SK-N-SH (cell line): ENCODE data around the gene SORBS1.

Experiments used
- CHD2 ChIP-seq: fragments of 150-350 bp; IDR thresholded peaks from 2 replicates; pipeline ENCODE4 v1.6.1; 2018; ENCODE audit warnings: low read length; ENCODE audit not compliant: partially characterized antibody
- EP300 ChIP-seq, 2 experiments: IDR thresholded peaks; 2 replicates each; pipeline versions ENCODE4 v1.4.0 to v1.6.1; 2012; ENCODE audit warnings: borderline replicate concordance in 1 of 2, low read depth in 1 of 2, low read length in 1 of 2
- GABPA ChIP-seq: IDR thresholded peaks from 2 replicates; pipeline ENCODE4 v1.4.0; 2012; ENCODE audit warnings: low read depth, mild to moderate bottlenecking
- JUND ChIP-seq: IDR thresholded peaks from 2 replicates; pipeline ENCODE4 v1.4.0; 2012
- MEF2A ChIP-seq: IDR thresholded peaks from 2 replicates; pipeline ENCODE4 v1.4.0; 2012; ENCODE audit warnings: low read depth, borderline replicate concordance
- MXI1 ChIP-seq: IDR thresholded peaks from 2 replicates; pipeline ENCODE4 v1.6.1; 2012; ENCODE audit warnings: mild to moderate bottlenecking, low read depth, low read length, improper control_type of control experiment
- NRF1 ChIP-seq: IDR thresholded peaks from 2 replicates; pipeline ENCODE4 v1.6.1; 2012; ENCODE audit warnings: low read depth, mild to moderate bottlenecking, low read length
- TF ChIP-seq, protein P1 (sequence below): fragments of 200-600 bp; sonication (generic); IDR thresholded peaks from 2 replicates; pipeline ENCODE4 v1.6.1; 2017; ENCODE audit warnings: antibody characterized with exemption, mild to moderate bottlenecking, moderate library complexity
- TF ChIP-seq, protein P2 (sequence below): IDR thresholded peaks from 2 replicates; pipeline ENCODE4 v1.6.1; 2012; ENCODE audit warnings: mild to moderate bottlenecking, low read depth, low read length, moderate library complexity
- TF ChIP-seq, protein P3 (sequence below): fragments of 150-350 bp; IDR thresholded peaks from 2 replicates; pipeline ENCODE4 v1.6.1; 2017; ENCODE audit warnings: antibody characterized with exemption, low read length, low read depth, borderline replicate concordance

DNA sequence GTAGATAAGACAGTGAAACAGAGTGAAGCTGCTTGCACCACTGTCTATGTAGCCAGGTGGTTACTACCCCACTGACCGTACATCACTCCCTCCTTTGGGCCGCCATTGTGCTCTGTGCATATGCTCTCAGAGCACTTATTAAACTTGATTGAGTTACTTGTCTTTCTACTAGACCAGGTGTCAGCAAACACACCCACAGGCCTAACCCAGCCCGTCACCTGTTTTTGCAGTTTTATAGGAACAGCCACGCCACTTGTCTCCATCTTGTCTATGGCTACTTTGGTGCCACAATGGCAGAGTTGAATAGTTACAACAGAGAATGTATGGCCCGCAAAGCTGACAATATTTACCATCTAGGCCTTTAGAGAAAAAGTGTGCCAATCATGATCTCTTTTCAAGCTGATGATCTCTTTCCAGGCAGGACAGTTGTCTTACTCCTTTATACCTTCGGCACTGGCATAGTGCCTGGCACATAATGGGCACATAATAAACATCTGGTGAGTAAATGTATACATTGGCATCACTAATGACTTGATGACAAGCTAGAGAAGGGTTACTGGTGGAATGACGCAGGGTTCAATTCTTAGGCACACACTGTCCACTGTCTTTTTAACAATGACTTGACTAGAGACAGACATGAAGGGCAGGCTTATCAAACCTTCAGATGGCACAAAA is 36.7 kb downstream of the SORBS1 start:
- TF ChIP-seq, protein P1, sequence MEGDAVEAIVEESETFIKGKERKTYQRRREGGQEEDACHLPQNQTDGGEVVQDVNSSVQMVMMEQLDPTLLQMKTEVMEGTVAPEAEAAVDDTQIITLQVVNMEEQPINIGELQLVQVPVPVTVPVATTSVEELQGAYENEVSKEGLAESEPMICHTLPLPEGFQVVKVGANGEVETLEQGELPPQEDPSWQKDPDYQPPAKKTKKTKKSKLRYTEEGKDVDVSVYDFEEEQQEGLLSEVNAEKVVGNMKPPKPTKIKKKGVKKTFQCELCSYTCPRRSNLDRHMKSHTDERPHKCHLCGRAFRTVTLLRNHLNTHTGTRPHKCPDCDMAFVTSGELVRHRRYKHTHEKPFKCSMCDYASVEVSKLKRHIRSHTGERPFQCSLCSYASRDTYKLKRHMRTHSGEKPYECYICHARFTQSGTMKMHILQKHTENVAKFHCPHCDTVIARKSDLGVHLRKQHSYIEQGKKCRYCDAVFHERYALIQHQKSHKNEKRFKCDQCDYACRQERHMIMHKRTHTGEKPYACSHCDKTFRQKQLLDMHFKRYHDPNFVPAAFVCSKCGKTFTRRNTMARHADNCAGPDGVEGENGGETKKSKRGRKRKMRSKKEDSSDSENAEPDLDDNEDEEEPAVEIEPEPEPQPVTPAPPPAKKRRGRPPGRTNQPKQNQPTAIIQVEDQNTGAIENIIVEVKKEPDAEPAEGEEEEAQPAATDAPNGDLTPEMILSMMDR = no peak
- no peak for TF ChIP-seq JUND
- TF ChIP-seq MXI1 = no peak
- no peak for TF ChIP-seq NRF1
- TF ChIP-seq CHD2 = no peak
- TF ChIP-seq, protein P2, sequence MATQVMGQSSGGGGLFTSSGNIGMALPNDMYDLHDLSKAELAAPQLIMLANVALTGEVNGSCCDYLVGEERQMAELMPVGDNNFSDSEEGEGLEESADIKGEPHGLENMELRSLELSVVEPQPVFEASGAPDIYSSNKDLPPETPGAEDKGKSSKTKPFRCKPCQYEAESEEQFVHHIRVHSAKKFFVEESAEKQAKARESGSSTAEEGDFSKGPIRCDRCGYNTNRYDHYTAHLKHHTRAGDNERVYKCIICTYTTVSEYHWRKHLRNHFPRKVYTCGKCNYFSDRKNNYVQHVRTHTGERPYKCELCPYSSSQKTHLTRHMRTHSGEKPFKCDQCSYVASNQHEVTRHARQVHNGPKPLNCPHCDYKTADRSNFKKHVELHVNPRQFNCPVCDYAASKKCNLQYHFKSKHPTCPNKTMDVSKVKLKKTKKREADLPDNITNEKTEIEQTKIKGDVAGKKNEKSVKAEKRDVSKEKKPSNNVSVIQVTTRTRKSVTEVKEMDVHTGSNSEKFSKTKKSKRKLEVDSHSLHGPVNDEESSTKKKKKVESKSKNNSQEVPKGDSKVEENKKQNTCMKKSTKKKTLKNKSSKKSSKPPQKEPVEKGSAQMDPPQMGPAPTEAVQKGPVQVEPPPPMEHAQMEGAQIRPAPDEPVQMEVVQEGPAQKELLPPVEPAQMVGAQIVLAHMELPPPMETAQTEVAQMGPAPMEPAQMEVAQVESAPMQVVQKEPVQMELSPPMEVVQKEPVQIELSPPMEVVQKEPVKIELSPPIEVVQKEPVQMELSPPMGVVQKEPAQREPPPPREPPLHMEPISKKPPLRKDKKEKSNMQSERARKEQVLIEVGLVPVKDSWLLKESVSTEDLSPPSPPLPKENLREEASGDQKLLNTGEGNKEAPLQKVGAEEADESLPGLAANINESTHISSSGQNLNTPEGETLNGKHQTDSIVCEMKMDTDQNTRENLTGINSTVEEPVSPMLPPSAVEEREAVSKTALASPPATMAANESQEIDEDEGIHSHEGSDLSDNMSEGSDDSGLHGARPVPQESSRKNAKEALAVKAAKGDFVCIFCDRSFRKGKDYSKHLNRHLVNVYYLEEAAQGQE = no peak
- TF ChIP-seq, protein P3, sequence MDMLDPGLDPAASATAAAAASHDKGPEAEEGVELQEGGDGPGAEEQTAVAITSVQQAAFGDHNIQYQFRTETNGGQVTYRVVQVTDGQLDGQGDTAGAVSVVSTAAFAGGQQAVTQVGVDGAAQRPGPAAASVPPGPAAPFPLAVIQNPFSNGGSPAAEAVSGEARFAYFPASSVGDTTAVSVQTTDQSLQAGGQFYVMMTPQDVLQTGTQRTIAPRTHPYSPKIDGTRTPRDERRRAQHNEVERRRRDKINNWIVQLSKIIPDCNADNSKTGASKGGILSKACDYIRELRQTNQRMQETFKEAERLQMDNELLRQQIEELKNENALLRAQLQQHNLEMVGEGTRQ = no peak
- TF ChIP-seq MEF2A = no peak
- no peak for TF ChIP-seq EP300 (IDR thresholded peaks at IDR 0.05; ENCODE audit: borderline replicate concordance in 1 of 2, low read depth in 1 of 2, low read length in 1 of 2)
- TF ChIP-seq GABPA = no peak
